H1 (cell line): ENCODE measurements around the gene WDR53.

Source experiments
- CBX5 ChIP-seq: fragments of 300-800, 300-1000 bp; sonication (generic); IDR thresholded peaks from 2 replicates; pipeline ENCODE4 v1.7.1; 2016; ENCODE audit warnings: antibody characterized with exemption, low read length, low read depth
- CHD2 ChIP-seq: IDR thresholded peaks from 2 replicates; pipeline ENCODE4 v1.6.1; 2012; ENCODE audit warnings: low read length, improper control_type of control experiment
- EGR1 ChIP-seq: IDR thresholded peaks from 2 replicates; pipeline ENCODE4 v1.6.1; 2011; ENCODE audit warnings: low read depth, low read length, borderline replicate concordance
- EP300 ChIP-seq, 2 experiments: IDR thresholded peaks; 1 replicate in 1 of 2; 2 replicates in 1 of 2; pipeline ENCODE4 v1.6.1; 2011 to 2012; ENCODE audit warnings: low read depth in 2 of 2, low read length in 2 of 2, mild to moderate bottlenecking in 2 of 2, borderline replicate concordance in 1 of 2, inconsistent platforms in 1 of 2, moderate library complexity in 1 of 2
- EZH2 ChIP-seq: fragments of 200-600 bp; sonication (generic); IDR thresholded peaks from 2 replicates; pipeline ENCODE4 v1.7.1; 2012; ENCODE audit warnings: low read depth, mild to moderate bottlenecking, moderate library complexity, low read length, inconsistent platforms; ENCODE audit not compliant: severe bottlenecking
- POLR2A ChIP-seq, 2 experiments: IDR thresholded peaks; 1 replicate in 1 of 2; 2 replicates in 1 of 2; pipeline ENCODE4 v1.6.1; 2011; ENCODE audit warnings: low read depth in 2 of 2, low read length in 2 of 2, mild to moderate bottlenecking in 2 of 2; ENCODE audit errors: control extremely low read depth in 1 of 2
- RXRA ChIP-seq: IDR thresholded peaks from 2 replicates; pipeline ENCODE4 v1.6.1; 2011; ENCODE audit warnings: low read depth, mild to moderate bottlenecking, low read length, moderate library complexity; ENCODE audit not compliant: insufficient read depth
- SIX5 ChIP-seq: IDR thresholded peaks from 2 replicates; pipeline ENCODE4 v1.6.1; 2011; ENCODE audit warnings: mild to moderate bottlenecking, low read depth, low read length
- TAF1 ChIP-seq: IDR thresholded peaks from 2 replicates; pipeline ENCODE4 v1.6.1; 2011; ENCODE audit warnings: mild to moderate bottlenecking, low read depth, low read length
- YY1 ChIP-seq: IDR thresholded peaks from 2 replicates; pipeline ENCODE4 v1.6.1; 2011; ENCODE audit warnings: low read depth, mild to moderate bottlenecking, low read length
- TF ChIP-seq, protein P1 (sequence below): IDR thresholded peaks from 2 replicates; pipeline ENCODE4 v1.6.1; 2012; ENCODE audit warnings: low read length, inconsistent platforms
- TF ChIP-seq, protein P2 (sequence below), 3 experiments: IDR thresholded peaks; 1 replicate in 2 of 3; 2 replicates in 1 of 3; pipeline versions ENCODE4 v1.5.1 to v1.6.1; 2011; ENCODE audit warnings: low read length in 3 of 3, mild to moderate bottlenecking in 3 of 3, inconsistent platforms in 2 of 3, low read depth in 1 of 3, moderate library complexity in 1 of 3; ENCODE audit not compliant: insufficient read depth in 1 of 3; ENCODE audit errors: control extremely low read depth in 1 of 3
- TF ChIP-seq, protein P3 (sequence below): IDR thresholded peaks from 2 replicates; pipeline ENCODE4 v1.6.1; 2012; ENCODE audit warnings: inconsistent platforms

DNA sequence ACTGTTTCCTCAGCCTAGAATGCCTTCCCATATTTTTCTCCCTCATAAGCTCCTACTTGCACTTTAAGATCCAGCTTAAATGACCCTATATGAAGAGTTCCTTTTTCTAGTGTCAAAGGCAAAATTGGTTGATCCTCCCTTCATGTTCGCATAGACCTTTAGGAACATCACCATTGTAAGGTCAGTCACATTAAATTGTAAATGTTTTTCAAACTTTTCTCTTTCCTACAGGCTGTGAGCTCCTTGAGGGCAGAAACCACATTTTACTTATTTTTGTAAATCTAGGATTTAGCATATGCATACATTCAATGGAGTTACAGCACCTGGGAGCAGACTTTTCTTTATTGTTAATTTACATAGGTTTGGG lies 54.0 kb downstream of the WDR53 start:
- TF ChIP-seq CHD2, result no peak
- TF ChIP-seq, protein P1, sequence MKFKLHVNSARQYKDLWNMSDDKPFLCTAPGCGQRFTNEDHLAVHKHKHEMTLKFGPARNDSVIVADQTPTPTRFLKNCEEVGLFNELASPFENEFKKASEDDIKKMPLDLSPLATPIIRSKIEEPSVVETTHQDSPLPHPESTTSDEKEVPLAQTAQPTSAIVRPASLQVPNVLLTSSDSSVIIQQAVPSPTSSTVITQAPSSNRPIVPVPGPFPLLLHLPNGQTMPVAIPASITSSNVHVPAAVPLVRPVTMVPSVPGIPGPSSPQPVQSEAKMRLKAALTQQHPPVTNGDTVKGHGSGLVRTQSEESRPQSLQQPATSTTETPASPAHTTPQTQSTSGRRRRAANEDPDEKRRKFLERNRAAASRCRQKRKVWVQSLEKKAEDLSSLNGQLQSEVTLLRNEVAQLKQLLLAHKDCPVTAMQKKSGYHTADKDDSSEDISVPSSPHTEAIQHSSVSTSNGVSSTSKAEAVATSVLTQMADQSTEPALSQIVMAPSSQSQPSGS, result no peak
- no peak for TF ChIP-seq YY1
- TF ChIP-seq, protein P2, sequence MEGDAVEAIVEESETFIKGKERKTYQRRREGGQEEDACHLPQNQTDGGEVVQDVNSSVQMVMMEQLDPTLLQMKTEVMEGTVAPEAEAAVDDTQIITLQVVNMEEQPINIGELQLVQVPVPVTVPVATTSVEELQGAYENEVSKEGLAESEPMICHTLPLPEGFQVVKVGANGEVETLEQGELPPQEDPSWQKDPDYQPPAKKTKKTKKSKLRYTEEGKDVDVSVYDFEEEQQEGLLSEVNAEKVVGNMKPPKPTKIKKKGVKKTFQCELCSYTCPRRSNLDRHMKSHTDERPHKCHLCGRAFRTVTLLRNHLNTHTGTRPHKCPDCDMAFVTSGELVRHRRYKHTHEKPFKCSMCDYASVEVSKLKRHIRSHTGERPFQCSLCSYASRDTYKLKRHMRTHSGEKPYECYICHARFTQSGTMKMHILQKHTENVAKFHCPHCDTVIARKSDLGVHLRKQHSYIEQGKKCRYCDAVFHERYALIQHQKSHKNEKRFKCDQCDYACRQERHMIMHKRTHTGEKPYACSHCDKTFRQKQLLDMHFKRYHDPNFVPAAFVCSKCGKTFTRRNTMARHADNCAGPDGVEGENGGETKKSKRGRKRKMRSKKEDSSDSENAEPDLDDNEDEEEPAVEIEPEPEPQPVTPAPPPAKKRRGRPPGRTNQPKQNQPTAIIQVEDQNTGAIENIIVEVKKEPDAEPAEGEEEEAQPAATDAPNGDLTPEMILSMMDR (IDR thresholded peaks at IDR 0.05; ENCODE audit: control extremely low read depth in 1 of 3, insufficient read depth in 1 of 3, low read depth in 1 of 3, low read length in 3 of 3), result no peak
- TF ChIP-seq POLR2A (IDR thresholded peaks at IDR 0.05; ENCODE audit: control extremely low read depth in 1 of 2, low read depth in 2 of 2, low read length in 2 of 2), result no peak
- TF ChIP-seq EZH2, result no peak
- TF ChIP-seq EP300 (IDR thresholded peaks at IDR 0.05; ENCODE audit: borderline replicate concordance in 1 of 2, low read depth in 2 of 2, low read length in 2 of 2), result no peak
- TF ChIP-seq EGR1, result no peak
- no peak for TF ChIP-seq TAF1
- TF ChIP-seq, protein P3, sequence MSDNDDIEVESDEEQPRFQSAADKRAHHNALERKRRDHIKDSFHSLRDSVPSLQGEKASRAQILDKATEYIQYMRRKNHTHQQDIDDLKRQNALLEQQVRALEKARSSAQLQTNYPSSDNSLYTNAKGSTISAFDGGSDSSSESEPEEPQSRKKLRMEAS, result no peak
- no peak for TF ChIP-seq CBX5
- TF ChIP-seq SIX5, result no peak
- TF ChIP-seq RXRA, result no peak
